Amygdala (tissue), 56 donors: ENCODE measurements around the gene COG2.
"Not testable (repeated sequence)": the region's sequence is repeated elsewhere in the genome, so short reads cannot be mapped to it uniquely, and the experiment has no call there.

Source experiments
- DNase-seq, 56 donors: peaks; one replicate each; lab custom pipeline; 2025; lab: John Stamatoyannopoulos, UW

COG2 gene

DNA sequence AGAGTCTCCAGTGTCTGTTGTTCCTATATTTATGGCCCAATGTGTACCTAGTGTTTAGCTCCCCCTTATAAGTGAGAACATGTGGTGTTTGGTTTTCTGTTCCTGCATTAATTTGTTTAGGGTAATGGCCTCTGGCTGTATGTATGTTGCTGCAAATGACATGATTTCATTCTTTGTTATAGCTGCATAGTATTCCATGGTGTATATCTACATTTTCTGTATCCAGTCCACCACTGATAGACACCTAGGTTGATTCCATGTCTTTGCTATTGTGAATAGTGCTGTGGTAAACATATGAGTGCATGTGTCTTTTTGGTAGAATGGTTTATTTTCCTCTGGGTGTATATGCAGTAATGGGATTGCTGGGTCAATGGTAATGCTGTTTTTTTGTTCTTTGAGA, 56.7 kb downstream of the COG2 start:
- not testable (repeated sequence) for DNase-seq

DNA sequence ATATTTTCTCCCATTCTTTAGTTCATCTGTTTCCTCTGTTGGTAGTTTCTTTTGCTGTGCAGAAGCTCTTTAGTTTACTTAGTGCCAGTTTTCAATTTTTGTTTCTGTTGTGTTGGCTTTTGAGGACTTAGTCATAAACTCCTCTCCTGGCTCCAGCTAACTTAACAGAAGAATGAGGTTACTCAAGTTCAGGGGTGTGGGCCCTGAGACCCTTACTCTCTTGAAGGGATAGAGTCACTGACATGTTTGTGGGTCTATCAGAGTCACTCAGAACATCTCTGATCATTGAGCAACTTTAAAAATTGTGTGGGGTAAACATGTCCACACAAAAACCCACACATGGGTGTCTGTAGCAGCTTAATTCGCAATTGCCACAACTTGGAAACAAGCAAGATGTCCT, 57.4 kb downstream of the COG2 start:
- no peak for DNase-seq

DNA sequence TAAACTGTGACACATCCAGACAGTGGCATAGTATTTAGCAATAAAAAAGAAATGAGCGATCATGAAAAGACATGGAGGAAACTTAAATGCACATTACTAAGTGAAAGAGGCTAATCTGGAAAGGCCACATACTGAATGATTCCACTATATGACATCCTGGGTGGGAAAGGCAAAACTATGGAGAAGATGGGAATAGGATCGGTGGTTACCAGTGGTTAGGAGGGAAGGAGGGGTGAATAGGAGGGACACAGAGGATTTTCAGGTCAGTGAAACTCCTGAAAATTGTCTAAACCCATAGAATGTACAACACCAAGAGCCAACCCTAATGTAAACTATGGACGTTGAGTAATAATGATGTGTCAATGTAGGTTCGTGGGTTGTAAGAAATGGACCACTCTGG, 57.9 kb downstream of the COG2 start:
- no peak for DNase-seq

DNA sequence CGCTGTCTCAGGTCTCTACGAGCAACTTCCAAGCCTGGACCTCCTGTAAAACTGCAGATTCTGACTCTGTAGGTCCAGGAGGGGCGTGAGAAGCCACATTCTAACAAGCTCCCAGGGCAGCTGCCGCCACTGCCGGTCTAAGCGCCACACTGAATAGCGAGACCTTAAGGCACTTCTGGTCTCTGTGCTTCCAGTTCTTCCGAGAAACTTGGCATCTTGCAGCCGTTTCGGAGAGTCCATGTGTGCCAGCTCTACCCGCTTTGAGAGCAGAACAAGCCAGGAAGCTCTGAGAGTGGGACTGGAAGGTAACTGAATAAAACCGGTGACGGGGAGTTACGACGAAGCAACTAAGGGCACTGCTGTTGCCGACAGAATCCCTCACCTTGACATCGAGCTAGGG, 59.2 kb downstream of the COG2 start:
- peak in 20 of 56 donors; percentile 17 to 77 (median 38) for DNase-seq

GRCh38 chr1:230701895-230702768, 59.9 kb downstream of the COG2 start:
- DNase-seq, result no peak

DNA sequence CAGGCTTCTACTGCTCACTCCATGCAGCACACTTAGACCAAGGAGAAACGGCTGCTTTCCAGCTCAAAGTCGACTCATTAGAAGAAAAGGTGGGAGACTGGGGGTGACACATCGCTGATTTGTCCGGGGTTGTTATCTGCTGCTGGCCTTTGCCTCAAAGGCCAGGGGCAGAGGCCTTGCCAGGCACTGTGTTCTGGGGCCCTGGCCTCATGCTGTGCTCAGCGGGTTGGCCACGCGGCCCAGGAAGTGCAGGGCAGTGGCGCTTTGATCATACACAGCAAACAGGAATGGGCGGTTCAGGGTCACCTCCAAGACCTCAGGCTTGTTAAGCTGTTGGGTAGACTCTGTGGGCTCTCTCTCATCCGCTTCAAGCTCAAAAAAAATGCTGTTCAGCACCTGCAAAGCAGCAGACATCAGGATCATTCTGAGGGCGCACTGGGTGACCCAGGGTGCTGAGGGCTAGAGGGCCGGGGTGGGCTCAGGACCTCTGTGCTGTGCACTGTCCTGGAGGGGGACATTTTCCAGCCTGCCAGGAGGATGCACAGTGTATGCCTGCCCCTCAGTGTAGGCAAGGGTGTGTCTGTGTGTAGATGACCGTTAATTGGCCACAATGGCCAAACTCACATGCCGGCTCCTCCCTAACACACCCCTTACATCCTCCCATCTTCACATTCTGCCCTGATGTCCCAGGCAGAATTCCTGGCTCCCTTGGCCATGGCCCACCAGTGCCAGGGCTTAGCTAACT, 60.8 kb downstream of the COG2 start:
- DNase-seq, result no peak

- DNase-seq, result no peak
Observed at GRCh38 chr1:230703679-230704385, 61.6 kb downstream of the COG2 start.

- no peak for DNase-seq
Observed at GRCh38 chr1:230704830-230705229, 62.5 kb downstream of the COG2 start.

GRCh38 chr1:230705289-230706019, 63.2 kb downstream of the COG2 start:
- DNase-seq, result no peak

- DNase-seq, result no peak
Observed at GRCh38 chr1:230706020-230706699, 63.9 kb downstream of the COG2 start.

DNA sequence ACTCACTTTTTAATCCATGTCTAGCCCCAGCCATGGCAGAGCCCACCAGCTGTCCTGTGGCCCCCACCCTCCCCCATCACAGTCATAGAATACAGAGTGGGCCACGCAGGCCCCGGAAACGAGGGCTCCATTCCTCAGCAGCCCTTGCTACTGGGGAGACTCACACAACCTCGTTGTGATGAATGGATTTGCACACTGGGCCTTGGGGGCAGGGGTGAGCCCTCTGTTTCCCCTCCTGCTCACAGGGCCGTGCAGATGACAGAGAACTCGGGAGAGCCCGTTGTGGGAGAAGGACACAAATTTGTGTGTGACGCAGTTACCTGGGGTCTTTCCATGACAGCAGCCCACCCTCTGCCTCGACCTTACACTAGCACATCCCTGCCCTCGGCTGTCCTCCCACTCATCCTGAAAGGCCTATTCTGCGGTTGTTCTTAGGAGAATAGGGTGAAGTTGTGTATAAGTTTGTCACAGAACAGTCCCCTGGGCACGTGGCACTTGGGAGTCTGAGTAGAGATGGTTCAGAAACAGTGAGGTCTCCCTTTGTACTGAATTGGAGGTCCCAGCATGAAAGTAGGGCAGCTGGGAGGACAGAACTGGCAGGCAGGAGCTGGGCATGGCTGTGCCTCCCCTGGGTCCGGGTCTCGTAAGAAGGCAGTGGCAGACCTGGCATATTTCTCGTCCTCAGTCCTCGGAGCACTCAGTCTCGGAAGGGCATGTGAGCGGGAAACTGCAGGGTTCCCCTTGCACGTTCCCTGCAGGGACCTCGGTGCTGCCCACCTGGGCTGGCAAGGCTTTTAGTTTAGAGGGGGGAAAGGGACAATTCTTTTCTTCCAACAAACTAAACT, 64.8 kb downstream of the COG2 start:
- DNase-seq, result peak in 1 of 56 donors; percentile 34

DNA sequence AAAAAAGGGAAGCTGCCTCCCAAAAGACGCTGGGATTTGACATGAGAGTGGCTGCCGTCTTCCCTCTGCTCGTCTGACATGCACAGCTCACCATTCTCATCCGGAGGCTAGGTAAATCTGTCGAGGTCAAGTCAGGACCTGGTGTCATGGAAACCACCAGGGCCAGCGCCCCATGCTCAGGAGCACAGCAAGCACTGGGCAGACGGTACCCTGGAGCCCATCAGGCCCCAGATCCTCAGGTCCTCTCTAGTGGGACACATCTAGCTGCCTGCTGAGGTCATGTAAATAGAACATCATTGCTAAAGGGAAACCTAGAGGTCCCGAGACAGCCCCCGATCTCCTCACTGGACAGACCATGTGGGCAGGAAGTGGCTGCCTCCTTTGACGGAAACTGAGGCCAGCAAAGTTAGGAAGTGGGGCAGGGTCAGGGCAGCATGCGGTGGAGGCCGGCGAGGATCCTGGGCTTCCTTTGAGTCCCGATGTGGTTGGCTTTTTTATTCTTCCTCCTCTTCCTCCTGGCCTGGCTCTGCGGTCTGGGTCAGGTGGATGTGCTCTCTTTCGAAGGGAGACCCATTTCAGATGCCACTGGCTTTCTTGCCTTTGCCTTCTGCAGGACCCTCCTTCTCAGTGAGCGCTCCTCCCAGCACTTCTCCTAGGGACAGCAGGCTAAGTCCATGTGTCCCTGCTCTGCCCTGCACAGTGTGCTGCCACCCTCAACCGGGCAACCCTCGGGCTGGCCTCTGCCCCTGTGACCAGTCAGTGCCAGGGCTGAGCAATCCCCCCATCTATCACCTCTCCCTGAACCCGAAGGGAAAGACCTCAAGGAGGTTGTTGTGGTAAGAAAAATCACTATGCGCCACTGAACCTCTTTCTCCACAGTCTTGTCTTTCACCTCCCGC, 65.7 kb downstream of the COG2 start:
- peak in 1 of 56 donors; percentile 51 for DNase-seq

- peak in 3 of 56 donors; percentile 27 to 51 (median 46) for DNase-seq
Observed at GRCh38 chr1:230708631-230709580, 66.6 kb downstream of the COG2 start.

DNA sequence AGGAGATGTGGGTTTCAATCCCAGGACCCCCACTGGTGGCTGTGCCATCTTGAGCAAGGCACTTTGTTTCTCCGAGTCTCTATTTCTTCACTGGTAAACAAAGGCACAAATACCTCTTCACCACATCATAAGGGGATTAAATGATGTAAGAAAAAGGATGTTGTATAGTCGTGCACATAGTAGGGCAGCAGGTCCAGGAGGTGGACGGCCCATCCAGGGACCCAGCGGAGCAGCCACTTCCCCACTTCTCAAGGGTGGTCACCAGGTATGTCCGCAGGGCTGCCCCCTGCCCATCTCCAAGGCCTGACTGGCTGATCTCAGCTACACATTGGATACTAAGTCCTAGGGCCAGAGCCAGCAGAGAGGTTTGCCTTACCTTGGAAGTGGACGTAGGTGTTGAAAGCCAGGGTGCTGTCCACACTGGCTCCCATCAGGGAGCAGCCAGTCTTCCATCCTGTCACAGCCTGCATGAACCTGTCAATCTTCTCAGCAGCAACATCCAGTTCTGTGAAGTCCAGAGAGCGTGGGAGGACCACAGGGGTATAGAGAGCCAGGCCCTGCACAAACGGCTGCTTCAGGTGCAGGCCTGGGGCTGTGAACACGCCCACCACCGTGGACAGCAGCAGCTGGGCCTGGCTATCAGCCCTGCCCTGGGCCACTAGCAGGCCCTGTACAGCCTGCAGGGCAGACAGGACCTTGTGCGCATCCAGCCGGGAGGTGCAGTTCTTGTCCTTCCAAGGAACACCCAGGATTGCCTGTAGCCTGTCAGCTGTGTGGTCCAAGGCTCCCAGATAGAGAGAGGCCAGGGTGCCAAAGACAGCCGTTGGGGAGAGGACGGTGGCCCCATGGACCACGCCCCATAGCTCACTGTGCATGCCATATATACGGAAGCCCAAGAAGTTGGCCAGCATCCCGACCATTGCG, 67.6 kb downstream of the COG2 start:
- no peak for DNase-seq

- peak in 1 of 56 donors; percentile 18 for DNase-seq
Observed at GRCh38 chr1:230710543-230710904, 68.2 kb downstream of the COG2 start.

GRCh38 chr1:230711245-230711644, 69.0 kb downstream of the COG2 start:
- DNase-seq, result no peak
